Measurements from ENCODE around the gene ZNF423. TPM values are rescaled to one million over a fixed set of nuclear protein-coding genes. Genes with fewer than 3 reads are reported as not detected.

ZNF423 gene
- polyA plus RNA-seq, 1 donor from 2014 or later: 4.5 TPM

DNA sequence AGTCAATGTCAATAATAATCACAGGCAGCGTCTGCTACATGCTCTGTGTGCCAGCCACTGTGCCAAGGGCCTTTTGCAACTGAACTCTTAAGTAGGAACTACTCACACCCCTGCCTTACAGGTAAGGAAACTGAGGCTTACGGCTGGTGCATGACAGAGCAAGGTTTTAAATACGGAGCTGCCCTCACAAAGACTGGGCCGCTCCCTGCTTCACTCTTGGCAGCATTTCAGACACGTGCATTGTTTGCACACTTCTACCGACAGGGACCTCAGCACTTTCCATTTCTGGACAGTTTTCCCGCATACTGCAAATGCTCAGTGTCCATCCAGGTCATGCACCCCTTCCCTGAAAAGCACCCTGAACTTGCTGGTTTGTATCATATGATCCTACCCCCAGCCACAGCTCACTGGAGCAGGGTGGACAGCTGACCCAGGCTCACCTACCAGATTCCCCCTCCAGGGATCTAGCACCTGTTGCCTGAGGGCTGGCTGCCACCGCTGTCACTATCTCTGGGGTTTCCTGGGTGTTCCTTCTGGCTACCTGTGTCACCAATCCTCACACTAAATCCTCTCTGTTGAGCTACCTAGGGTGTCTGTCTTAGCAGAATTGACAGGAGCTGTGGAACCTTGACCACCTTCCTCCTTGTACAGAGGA lies 339.4 kb downstream of the ZNF423 start:
- Histone ChIP-seq H3K9ac (ENCODE audit: low read length) (no peak overlapping the region), H3K9me2 (ENCODE audit: insufficient read depth, low read length) (no peaks in the 10 kb centered on the region), H3K27me3 (ENCODE audit: insufficient read depth, low read depth, low read length) (no peaks in the 10 kb centered on the region), H2AFZ (ENCODE audit: low read depth, low read length) (no peak overlapping the region), H3K27ac (ENCODE audit: low read length) (no peak overlapping the region), H3K36me3 (ENCODE audit: insufficient read depth, low read length) (no peaks in the 10 kb centered on the region), H3K9me3 (ENCODE audit: low read length) (no peaks in the 10 kb centered on the region), H3K4me3 (ENCODE audit: low read length) (no peak overlapping the region), H4K20me1 (ENCODE audit: insufficient read depth) (no peaks in the 10 kb centered on the region), H3K79me2 (replicated peaks; ENCODE audit: insufficient read depth, low read length) (no peaks in the 10 kb centered on the region), H3K4me2 (ENCODE audit: low read length) (no peak overlapping the region), H3F3A (ENCODE audit: insufficient read depth, low read length, poor library complexity, severe bottlenecking) (no peaks in the 10 kb centered on the region)
- no peak for TF ChIP-seq POLR2AphosphoS5 (IDR thresholded peaks at IDR 0.05)
- TF ChIP-seq CTCF (IDR thresholded peaks at IDR 0.05; ENCODE audit: poor library complexity, severe bottlenecking): no peak
- no peak for TF ChIP-seq EZH2 (IDR thresholded peaks at IDR 0.05; ENCODE audit: borderline replicate concordance, insufficient read depth, low read length, poor library complexity, severe bottlenecking)
- no peak for TF ChIP-seq RAD21 (conservative IDR thresholded peaks at IDR 0.05)
- no peak for TF ChIP-seq EP300 (conservative IDR thresholded peaks at IDR 0.05; ENCODE audit: poor library complexity, severe bottlenecking)
- TF ChIP-seq REST (IDR thresholded peaks at IDR 0.05; ENCODE audit: borderline replicate concordance): no peak
- no peak for TF ChIP-seq MXI1 (conservative IDR thresholded peaks at IDR 0.05; ENCODE audit: poor library complexity, severe bottlenecking)
- no peak for TF ChIP-seq SMC3 (conservative IDR thresholded peaks at IDR 0.05; ENCODE audit: poor library complexity)

DNA sequence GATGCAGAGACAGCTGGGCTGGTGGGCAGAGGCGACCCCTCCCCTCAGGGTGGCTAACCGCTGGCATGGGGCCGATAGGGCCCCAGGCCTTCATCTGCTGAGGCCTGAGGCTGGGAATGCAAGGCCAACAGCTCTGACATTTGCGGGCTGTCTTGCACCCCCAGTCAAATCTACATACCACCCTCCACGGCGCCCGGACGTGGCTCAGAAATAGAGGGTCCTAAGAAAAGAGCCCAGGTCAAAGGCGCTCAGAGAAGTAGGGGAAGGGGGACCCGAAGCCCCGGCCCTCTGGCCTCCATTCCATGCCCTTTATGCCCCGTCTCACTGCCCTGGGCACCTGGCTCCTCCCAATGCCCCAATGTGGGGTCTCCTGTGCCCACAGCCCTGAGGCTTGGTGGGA lies 340.1 kb downstream of the ZNF423 start:
- Histone ChIP-seq H3K79me2 (replicated peaks; ENCODE audit: insufficient read depth, low read length) (no peaks in the 10 kb centered on the region), H3K4me2 (ENCODE audit: low read length) (no peak overlapping the region), H3K4me3 (ENCODE audit: low read length) (no peak overlapping the region), H3K27ac (ENCODE audit: low read length) (no peak overlapping the region), H3F3A (ENCODE audit: insufficient read depth, low read length, poor library complexity, severe bottlenecking) (no peaks in the 10 kb centered on the region), H3K9ac (ENCODE audit: low read length) (no peak overlapping the region), H3K9me2 (ENCODE audit: insufficient read depth, low read length) (no peaks in the 10 kb centered on the region), H2AFZ (ENCODE audit: low read depth, low read length) (no peak overlapping the region), H3K27me3 (ENCODE audit: insufficient read depth, low read depth, low read length) (no peaks in the 10 kb centered on the region), H3K9me3 (ENCODE audit: low read length) (no peaks in the 10 kb centered on the region), H3K36me3 (ENCODE audit: insufficient read depth, low read length) (no peaks in the 10 kb centered on the region), H4K20me1 (ENCODE audit: insufficient read depth) (no peaks in the 10 kb centered on the region)
- TF ChIP-seq POLR2AphosphoS5 (IDR thresholded peaks at IDR 0.05) (no peak), MXI1 (conservative IDR thresholded peaks at IDR 0.05; ENCODE audit: poor library complexity, severe bottlenecking) (no peak), RAD21 (conservative IDR thresholded peaks at IDR 0.05) (no peak), TAF1 (IDR thresholded peaks at IDR 0.05; ENCODE audit: low read depth) (no peak), REST (IDR thresholded peaks at IDR 0.05; ENCODE audit: borderline replicate concordance) (no peak), SMC3 (conservative IDR thresholded peaks at IDR 0.05; ENCODE audit: poor library complexity) (no peak), EZH2 (IDR thresholded peaks at IDR 0.05; ENCODE audit: borderline replicate concordance, insufficient read depth, low read length, poor library complexity, severe bottlenecking) (no peak), EP300 (conservative IDR thresholded peaks at IDR 0.05; ENCODE audit: poor library complexity, severe bottlenecking) (no peak), CTCF (IDR thresholded peaks at IDR 0.05; ENCODE audit: poor library complexity, severe bottlenecking) (no peak)
